ENCODE data around the gene NSMCE1.
A peak's percentile ranks its signal among the peaks of the same experiment; 100 is the strongest.
"Not testable (repeated sequence)": the region's sequence is repeated elsewhere in the genome, so short reads cannot be mapped to it uniquely, and the experiment has no call there.

The NSMCE1 gene

DNA sequence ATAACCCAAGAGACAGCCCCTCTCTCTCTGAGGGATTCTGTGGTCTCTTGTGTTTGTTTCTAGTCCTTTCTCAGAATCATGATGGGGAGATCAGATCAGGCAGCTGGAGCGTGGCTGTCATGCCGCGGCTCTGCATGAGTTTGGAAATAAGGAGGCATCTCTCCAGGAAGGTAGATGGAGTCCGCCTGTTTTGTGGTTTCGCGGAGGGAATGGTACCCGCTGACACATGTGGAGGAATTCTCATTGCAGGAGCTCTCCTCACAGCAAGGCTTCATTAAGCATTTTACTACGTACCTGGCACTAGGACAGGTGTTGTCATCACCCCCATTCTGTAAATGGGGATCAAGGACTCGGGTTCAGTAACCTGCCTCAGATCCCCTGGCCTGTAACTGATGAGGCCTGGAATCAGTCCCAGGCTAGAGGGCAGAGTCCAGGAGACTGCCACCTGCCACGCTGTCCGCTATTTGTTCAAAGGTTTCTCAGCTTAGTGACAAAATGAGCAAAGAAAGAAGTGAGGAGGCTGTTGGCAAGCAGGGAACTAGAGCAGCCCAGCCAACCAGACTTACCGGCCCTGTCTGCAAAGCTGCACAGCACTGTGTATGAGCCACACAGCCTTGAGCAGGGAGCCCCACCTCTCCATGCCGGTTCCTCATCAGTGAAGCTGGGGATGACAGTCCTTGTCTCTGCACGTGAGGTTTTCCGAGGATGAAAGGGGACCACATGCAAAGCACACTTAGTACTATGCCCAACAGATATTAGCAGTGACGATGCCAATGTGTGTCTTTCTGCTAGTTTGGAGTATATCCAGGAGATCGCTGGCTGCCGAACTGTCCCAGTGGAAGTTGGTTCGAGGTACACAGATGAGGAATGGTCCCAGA is 54.2 kb downstream of the NSMCE1 start:
- DNase-seq: no peak

DNA sequence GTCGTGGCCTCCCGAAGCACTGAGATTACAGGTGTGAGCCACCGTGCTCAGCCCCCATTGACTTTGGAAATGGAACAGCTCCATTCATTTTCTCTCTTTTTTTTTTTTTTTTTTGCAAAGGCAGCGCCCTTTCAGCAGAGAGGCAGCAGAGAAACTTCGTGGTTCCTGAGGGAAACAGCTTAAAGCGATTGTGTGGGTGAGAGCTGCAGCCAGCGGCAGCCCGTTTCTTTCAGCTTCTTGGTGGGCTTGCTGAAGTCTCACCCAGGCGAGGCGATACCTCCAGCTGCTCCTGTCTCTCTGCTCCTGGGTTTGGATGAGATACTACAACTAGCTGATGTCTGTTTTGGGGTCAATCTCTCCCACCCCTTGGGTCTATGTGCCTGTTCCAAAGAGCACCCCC is 57.5 kb downstream of the NSMCE1 start:
- no peak for DNase-seq

DNA sequence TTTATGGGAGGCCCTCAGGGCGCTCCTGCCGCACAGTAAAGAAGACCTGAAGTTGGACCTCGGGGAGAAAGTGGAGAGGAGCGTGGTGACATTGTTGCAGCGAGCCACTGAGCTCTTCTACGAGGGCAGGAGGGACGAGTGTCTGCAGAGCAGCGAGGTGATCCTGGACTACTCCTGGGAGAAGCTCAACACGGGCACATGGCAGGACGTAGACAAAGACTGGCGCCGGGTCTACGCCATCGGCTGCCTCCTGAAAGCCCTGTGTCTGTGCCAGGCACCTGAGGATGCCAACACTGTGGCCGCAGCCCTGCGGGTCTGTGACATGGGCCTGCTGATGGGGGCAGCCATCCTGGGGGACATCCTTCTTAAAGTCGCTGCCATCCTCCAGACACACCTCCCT is 58.4 kb downstream of the NSMCE1 start:
- DNase-seq: no peak

DNA sequence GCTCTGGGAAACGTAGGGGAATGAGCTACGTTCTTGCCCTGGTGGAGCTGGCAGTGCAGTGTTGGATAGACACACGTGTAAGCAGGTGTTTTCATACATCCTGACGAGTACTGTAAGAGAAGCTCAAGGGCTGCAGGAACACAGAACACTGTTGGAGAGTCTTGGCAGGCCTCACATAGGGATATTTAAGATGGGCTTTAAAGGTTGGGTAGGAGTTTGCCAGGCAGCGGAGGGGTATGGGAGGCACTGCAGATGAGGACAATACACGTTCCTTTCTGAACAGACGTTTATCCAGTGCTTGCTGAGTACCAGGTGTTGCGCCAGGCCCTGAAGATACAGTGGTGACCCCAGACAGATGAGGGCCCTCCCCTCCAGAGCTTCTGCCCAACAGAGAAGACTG is 59.0 kb downstream of the NSMCE1 start:
- no peak for DNase-seq

DNA sequence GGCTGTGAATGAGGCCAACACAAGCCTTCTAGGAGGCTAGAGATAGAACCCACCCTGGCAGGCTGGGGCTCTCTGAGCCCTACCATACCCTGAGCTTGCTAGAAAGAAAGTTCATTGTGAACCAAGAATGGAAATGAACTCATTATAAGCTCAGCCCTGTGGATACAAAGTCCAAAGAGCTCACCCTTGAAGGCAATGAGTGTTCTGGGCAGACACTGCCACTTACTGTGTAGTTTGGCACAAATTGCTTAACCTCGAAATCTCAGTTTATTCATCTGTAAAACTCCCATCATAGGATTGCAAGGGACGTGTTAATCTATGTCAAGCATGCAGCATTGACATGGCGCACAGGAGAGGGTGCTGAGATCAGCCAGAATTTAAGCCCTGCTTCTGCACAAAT is 59.8 kb downstream of the NSMCE1 start:
- no peak for DNase-seq

DNA sequence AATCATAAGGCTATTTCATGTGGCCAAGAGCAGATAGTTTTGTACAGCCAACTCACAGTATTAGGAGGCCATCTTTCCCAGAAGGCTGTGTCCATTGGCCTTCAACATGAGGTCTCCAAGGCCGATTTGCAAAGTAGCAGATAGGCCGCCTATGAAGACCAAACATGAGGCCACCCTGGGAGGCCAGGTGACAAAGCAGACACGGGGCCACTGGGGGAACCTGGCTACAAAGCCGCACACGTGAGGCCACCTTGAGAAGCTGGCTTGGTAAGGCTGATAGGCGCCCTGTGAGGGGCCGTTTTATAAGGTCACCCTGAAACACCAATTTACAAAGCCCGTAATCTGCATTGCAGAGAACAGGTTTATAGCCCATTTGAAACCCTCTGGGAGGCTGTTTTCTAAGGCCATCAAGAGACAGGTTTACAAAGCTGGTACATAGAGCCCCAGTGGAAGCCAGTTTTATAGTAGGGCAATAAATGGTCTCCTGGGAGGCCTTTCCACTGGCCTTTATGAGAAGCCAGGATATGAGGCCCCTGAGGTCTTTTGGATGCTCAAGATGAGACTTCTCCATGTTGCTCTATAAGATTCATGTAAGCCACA is 60.4 kb downstream of the NSMCE1 start:
- no peak for DNase-seq

DNA sequence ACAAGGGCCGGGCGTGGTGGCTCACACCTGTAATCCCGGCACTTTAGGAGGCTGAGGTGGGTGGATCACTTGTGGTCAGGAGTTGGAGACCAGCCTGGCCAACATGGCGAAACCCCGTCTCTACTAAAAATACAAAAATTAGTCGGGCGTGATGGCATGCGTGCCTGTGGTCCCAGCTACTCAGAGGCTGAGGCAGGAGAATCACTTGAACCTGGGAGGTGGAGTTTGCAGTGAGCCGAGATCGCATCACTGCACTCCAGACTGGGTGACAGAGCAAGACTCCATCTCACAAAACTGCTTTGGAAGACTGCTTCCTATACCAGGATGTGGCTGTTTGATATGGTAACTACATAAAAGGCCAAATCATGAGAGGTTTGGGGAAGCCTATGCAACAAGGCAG is 61.5 kb downstream of the NSMCE1 start:
- DNase-seq: not testable (repeated sequence)

DNA sequence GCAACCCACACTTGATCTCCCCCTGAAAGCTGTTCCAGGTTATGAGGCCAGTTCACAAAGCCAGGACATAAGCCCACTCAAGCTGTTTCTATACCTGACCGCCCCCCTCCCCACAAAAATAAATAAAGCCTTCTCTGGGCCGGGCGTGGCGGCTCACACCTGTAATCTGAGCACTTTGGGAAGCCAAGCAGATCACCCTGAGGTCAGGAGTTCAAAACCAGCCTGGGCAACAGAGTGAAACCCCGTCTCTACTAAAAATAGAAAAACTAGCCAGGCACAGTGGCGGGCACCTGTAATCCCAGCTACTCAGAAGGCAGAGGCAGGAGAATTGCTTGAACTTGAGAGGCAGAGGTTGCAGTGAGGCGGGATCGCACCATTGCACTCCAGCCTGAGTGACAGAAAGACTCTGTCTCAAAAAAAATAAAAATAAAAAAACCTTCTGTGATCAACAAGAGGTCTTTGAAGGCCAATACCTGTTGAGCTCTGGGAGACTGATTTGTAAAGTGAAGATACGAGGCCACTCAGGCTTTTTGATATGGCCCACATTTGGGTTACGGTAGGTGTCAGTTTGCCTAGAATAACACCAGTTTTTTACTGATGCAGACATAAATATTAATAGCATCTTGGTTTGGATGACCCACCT is 63.0 kb downstream of the NSMCE1 start:
- DNase-seq: no peak

DNA sequence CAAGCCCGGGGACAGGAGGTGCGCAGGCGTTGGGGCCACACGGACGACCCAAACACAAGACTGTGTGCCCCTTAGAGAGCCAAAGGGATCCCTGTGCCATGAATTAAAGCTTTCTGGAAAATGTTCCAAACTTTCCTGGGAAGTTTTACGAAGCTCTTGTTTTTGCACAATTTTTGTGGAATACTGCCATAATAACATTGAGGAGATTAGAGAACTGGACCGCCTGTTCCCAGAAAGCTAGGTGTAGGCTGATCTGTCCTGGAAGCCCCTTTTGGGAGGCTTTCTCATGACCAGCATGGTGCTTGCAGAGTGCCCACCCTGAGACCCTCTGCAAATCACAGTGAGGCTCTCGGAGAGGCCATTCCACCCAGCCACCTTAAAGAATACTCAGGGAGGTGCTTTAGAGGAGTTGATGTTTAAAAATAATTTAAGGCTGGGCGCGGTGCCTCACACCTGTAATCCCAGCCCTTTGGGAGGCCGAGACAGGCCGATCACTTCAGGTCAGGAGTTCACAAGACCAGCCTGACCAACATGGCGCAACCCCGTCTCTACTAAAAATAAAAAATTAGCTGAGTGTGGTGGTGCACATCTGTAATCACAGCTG is 64.2 kb downstream of the NSMCE1 start:
- DNase-seq: no peak

DNA sequence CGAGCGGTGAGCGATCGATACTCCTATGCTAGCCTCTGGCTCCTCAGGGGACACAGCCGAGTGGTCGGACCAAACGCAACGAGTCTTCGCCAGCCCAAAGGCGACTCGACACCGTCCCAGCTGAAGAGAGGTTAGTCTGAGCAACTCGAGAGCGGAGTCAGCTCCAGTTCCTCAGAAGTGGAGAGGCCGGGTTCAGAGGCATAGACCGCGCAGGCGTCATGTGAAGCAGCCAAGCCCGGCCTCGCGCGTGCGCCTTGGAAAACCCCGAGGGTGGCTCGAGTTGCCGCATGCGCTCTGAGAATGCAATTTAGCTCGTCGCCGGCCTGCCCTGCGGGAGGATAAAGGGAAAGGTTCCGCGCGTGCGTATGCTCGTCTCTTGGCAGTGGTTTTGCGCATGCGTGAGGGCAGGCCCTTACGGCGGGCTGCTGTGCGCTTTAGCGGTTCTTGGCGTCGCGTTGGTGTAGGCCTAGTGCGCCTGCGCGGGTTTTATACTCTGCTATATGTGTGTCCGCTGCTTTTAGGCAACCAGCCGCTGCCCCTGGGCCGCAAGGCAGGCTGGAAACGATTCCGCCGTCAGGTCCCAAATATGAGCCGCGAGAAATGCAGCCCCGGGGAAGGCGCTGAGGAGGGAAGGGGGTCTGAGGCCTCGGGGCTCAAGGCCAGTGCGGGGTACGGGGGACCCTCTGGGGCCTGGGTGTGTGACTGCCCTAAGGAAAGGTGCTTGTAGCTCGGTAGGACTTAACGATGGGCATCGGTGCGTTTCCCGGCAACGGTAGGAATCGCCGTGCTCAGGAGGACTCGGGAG is 64.9 kb downstream of the NSMCE1 start, which contains the start of gene KDM8:
TSS of gene KDM8 (plus strand) at position 20 of the 805 bp plus-strand sequence. CDS start 6,598 bp downstream, outside the sequence.
- DNase-seq: peak; percentile 100

DNA sequence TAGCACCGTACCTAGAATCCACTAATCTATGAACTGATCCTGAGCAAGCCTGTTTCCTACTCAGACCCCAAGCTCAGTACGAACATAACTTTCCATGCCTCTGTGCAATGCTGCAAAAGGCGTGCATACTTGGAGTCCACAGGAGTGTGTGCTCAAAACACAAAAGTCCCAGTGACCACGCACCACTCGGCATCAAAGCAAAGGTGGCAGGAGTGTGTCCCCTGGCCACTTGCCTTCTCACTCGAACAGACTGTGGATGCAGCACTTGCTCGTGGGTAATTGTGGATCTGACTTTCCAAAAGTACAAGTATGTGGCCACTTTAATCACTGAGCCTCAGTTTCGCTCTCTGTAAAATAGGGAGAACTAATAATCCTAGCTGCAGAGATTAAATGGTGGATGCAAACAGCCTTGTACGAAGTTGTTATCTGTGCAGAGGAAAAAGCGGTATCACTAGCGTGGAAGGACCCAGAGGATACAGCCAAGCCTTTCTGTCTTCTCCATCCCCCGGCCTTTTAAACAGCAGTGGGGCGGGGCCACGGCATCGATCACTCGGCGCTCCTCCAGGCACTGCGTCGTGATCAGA is 65.6 kb downstream of the NSMCE1 start:
- peak; percentile 91 for DNase-seq

DNA sequence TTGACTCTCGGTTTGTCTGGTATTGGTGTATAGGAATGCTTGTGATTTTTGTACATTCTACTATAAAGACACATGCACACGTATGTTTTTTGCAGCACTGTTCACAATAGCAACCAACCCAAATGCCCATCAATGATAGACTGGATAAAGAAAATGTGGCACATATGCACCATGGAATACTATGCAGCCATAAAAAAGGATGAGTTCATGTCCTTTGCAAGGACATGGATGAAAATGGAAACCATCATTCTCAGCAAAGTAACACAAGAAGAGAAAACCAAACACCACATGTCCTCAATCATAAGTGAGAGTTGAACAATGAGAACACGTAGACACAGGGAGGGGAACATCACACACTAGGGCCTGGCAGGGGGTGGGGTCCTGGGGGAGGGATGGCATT is 67.7 kb downstream of the NSMCE1 start:
- DNase-seq: not testable (repeated sequence)

DNA sequence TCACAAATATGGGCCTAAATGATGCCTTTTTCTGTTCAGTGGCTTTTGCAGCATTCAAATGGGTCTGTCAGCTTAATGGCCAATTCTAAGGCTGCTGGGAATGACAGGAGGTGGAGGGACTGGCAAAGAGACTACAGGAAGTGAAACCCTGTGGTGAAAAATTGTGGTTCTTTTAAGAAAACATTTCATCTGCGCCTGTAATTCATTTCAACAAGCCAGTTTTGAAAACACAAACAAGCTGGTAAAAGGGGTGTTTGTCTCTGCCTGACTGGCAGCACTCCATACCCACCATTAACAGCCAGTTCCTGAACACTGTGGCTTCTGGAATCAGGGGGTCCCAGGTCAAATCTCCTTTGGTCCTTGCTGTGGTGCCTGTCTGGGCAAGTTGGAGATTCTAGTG is 68.8 kb downstream of the NSMCE1 start:
- peak; percentile 64 for DNase-seq

DNA sequence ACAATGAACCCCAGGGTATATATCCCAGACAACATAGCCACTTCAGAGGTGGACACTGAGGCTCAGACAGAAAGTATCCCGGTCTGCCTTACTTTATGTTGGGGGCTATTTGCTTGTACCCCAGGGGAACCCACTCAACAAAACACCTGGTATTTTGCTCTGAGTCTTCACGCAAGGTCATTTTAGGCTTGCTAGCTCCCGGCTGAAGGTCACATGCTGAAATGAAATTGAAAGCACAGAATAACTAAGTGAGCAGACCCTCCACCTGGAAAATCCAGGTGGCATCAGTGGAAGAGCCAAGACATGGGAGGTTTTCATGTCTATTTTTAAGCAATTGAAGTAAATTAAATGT is 69.4 kb downstream of the NSMCE1 start:
- no peak for DNase-seq

DNA sequence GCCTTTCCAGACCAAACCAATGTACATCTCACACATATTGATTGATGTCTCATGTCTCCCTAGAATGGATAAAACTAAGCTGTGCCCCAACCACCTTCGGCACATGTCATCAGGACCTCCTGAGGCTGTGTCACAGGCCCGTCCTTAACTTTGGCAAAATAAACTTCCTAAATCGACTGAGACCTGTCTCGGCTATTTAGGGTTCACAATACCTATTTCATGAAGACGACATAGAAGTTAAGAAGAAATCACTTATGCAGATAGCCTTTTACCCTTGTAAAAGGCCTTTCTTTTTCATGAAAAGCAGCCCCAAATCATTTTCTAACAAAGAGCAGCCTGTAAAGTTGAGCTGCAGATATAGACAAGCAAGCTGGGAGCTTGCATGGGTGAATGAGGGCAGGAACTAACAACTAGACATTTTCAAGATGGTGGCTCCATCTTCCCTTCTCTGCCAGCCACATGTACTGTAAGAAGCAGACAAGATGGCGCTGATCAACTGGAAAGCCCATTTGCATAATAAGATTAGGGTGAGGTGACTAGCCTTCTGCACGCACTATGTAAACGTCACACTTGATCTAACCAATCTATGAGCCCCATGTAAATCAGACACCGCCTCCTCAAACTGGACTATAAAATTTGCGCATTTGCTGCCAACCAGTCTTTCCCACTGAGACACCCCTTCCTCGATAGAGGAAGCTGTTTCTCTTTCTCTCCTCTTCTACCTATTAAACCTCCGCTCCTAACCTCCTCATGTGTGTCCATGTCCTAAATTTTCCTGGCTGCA is 69.9 kb downstream of the NSMCE1 start:
- DNase-seq: no peak

DNA sequence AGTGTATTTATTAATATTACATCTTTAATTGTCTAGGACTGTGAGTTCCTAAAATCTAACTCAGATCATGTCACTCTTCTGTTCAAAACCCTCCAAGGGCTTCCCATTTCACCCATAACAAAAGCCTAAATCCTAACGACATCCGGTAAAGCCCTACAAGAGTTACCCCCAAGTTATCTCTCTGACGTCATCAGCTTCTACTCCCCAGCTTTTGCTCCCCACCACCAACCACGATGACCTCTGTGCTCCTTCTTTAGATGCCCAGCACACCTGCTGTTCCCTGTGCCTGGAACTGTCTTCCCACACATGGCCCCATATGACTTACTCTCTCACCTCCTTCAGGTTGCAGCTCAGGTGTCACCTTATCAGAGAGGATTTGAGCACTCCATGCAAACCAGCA is 71.6 kb downstream of the NSMCE1 start:
- no peak for DNase-seq

DNA sequence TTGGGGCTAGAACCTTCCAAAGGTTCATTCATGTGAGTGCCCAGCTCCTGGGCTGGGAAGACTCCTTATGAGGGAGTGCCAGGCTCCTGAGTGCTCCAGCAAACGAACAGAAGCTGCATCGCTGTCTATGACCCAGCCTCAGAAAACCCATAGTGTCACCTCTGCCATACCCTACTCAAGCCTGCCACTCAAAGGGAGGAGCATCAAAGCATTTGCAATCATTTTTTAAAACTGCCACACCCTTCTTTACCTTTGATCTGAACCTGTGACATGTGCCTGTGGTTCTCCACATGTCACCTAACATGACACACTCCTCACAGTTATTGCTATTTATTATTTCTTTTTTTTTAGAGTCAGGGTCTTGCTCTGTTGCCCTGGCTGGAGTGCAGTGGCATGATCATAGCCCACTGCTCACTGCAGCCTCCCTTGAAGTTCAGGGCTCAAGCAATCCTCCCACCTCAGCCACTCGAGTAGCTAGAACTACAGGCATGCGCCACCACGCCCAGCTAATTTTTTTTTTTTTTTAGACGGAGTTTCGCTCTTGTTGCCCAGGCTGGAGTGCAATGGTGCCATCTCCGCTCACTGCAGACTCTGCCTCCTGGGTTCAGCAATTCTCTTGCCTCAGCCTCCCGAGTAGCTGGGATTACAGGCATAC is 72.5 kb downstream of the NSMCE1 start:
- DNase-seq: peak; percentile 91

DNA sequence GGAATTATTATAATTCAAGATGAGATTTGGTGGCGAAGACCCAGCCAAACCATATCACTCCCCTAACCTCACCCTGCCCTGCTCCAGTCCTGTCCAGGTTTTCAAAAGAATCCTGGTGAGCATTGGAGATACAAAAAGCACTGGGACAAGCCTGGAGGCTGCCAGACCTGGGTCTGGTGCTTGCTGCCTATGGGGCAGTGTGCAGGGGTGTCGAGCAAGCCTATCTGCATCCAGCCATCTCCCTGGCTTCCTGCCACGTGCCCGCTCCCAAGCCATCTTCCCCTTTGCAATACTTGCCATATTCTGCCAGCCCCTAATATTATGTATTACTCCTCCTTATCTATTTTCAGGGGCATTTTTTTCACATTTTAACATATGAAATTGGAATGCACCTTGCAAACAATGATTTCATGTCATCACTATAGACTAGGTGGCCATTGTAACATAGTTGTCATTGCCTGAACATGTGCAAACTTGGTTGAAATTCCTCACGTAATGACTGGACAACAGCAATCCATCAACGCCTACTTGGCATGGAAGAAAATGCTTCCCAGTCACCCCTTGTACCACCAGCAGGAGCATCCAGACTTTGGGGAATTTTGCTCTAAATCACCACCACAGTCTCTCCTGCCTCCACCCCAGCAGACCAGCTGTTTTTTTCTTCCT is 73.4 kb downstream of the NSMCE1 start:
- no peak for DNase-seq

DNA sequence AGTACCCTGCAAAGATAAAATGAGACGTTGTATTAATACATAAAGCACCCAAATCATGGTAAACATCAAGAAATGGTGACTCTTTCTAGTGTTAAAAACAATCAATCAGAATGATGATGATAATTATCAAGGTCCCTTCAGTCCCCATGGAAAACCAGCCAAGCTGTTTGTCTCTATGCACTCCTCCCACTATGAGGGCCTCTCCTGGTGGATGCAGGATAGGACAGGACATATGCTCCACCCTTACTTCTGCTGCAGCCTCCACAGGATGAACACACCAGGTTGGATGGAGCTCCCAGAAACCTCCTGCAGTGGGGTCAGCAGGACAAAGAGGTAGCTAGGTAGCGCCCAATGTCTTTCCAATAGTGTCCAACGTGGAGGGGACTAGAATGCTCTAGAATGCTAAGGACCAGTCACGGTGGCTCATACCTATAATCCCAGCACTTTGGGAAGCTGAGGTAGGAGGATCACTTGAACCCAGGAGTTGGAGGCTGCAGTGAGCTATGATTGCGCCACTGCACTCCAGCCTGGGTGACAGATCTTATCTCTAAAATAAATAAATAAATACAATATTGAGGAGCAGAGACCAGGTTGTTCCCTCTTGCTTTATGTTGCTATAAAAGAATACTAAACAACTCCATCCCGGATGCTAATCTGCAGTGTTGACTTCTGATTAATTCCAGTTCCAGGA is 75.1 kb downstream of the NSMCE1 start:
- no peak for DNase-seq

Data from CD4-positive, alpha-beta T cell treated with Interleukin-4 for 4 hours (primary cell).